ENCODE results near the gene AFF3.

GRCh38 chr2:99794414-99794813, 348.0 kb downstream of the AFF3 start:
- TF ChIP-seq CEBPB (IDR thresholded peaks at IDR 0.05; ENCODE audit: low read depth, low read length) (no peak), KDM4A (IDR thresholded peaks at IDR 0.05; ENCODE audit: low read depth, low read length, severe bottlenecking) (no peak), SIN3A (conservative IDR thresholded peaks at IDR 0.05 in 1 of 2, IDR thresholded peaks at IDR 0.05 in 1 of 2; ENCODE audit: low read depth in 1 of 2, low read length in 2 of 2) (no peak), EZH2 (IDR thresholded peaks at IDR 0.05; ENCODE audit: low read depth, low read length, severe bottlenecking) (no peak)
- TF ChIP-seq, protein P1, sequence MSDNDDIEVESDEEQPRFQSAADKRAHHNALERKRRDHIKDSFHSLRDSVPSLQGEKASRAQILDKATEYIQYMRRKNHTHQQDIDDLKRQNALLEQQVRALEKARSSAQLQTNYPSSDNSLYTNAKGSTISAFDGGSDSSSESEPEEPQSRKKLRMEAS (IDR thresholded peaks at IDR 0.05), result no peak
